CD4-positive, alpha-beta T cell (primary cell): ENCODE results near the gene SLCO2B1. TPM values are rescaled to one million over a fixed set of nuclear protein-coding genes. Genes with fewer than 3 reads are reported as not detected.

Source experiments
- ATAC-seq: fragments of 200-7000 bp; cut with Tn5 transposase; one replicate; pipeline ENCODE4 v1.10.0; 2022; ENCODE audit warnings: mild to moderate bottlenecking; ENCODE audit not compliant: poor library complexity
- CTCF ChIA-PET: fragments of 350-600 bp; sonication (Branson Sonifier 250); formaldehyde crosslinking; loops from one replicate; lab custom pipeline; 2021; ENCODE audit warnings: antibody characterized with exemption, inconsistent platforms; lab: Charles Lee
- POLR2A ChIA-PET: fragments of 350-600 bp; sonication (Branson Sonifier 250); formaldehyde crosslinking; loops from one replicate; lab custom pipeline; 2021; ENCODE audit warnings: antibody characterized with exemption, inconsistent platforms; lab: Charles Lee
- DNase-seq, 14 experiments: peaks; one replicate each; pipeline ENCODE4 v3.0.0-alpha.2; 2013 to 2020; ENCODE audit warnings: mixed read lengths in 2 of 14
- H3K27ac ChIP-seq, 2 donors: one replicate each; pipeline versions ENCODE4 v1.5.1 to v1.7.0; 2013; ENCODE audit warnings: low read length in 2 of 2, low read depth in 1 of 2, mild to moderate bottlenecking in 1 of 2
- H3K27me3 ChIP-seq, 2 experiments: 1 replicate in 1 of 2; 2 replicates in 1 of 2; pipeline versions ENCODE4 v1.6.1 to v1.7.0; 2013; ENCODE audit warnings: low read length in 2 of 2, control low read depth in 1 of 2, mild to moderate bottlenecking in 1 of 2, moderate library complexity in 1 of 2; ENCODE audit not compliant: insufficient read depth in 2 of 2, control insufficient read depth in 1 of 2
- H3K36me3 ChIP-seq: one replicate; pipeline ENCODE4 v1.6.1; 2013; ENCODE audit warnings: low read length, control low read depth; ENCODE audit not compliant: insufficient read depth
- H3K4me1 ChIP-seq: one replicate; pipeline ENCODE4 v1.6.1; 2013; ENCODE audit warnings: low read length, control low read depth; ENCODE audit not compliant: insufficient read depth
- H3K4me3 ChIP-seq: one replicate; pipeline ENCODE4 v1.5.1; 2013; ENCODE audit warnings: mild to moderate bottlenecking, low read length, moderate library complexity
- H3K9me3 ChIP-seq, 2 experiments: 1 replicate in 1 of 2; 2 replicates in 1 of 2; pipeline versions ENCODE4 v1.6.1 to v1.7.0; 2013; ENCODE audit warnings: low read length in 2 of 2, mild to moderate bottlenecking in 2 of 2, control low read depth in 1 of 2, moderate library complexity in 1 of 2; ENCODE audit not compliant: control insufficient read depth in 1 of 2, insufficient read depth in 1 of 2
- H3K27ac Mint-ChIP-seq: one replicate; pipeline ENCODE4 v1.8.0; 2020; ENCODE audit warnings: mixed read lengths
- H3K27me3 Mint-ChIP-seq: one replicate; pipeline ENCODE4 v1.8.0; 2021; ENCODE audit warnings: mixed read lengths
- H3K36me3 Mint-ChIP-seq: one replicate; pipeline ENCODE4 v1.8.0; 2021; ENCODE audit warnings: low read depth, mixed read lengths
- H3K4me1 Mint-ChIP-seq: one replicate; pipeline ENCODE4 v1.8.0; 2021; ENCODE audit warnings: low read depth, mixed read lengths
- H3K4me3 Mint-ChIP-seq: one replicate; pipeline ENCODE4 v1.8.0; 2020; ENCODE audit warnings: mild to moderate bottlenecking, mixed read lengths
- H3K9me3 Mint-ChIP-seq: one replicate; pipeline ENCODE4 v1.8.0; 2020; ENCODE audit warnings: mixed read lengths
- intact Hi-C, 2 experiments: fragments of 100-400 bp; cut with DNase I in 1 of 2; cut with micrococcal nuclease in 1 of 2; formaldehyde crosslinking; loops; one replicate each; pipeline versions ENCODE4 v1.15.1 to v1.9.0; 2023 to 2025; cut with DNase I, micrococcal nuclease
- total RNA-seq, 174 experiments: library from RNA in 2 of 174; stranded (reverse) in 2 of 174; gene quantifications; one replicate each; pipeline ENCODE4 v1.2.3 and lab custom pipeline; 2021 to 2026
- TF ChIP-seq, protein P1 (sequence below): fragments of 200-600 bp; IDR thresholded peaks from one replicate; pipeline ENCODE4 v1.8.0; 2022; ENCODE audit warnings: antibody characterized with exemption, mild to moderate bottlenecking

Gene SLCO2B1
- total RNA-seq, 2 experiments from 2014 or later, result not detected

- peaks cover 0 to 12% of the 10 kb centered on the region in 2 experiments for H3K27me3 ChIP-seq
- ChIA-PET POLR2A (no interaction called here), CTCF (interaction anchor here (0.9 to 2.5 kb wide), 2 partner anchors 36 to 72 kb away, joined by 3 to 9 read pairs; no protein-coding TSS in a partner anchor)
- H3K27ac ChIP-seq, result no peak overlapping the region
- no peaks in the 10 kb centered on the region for H3K4me1 ChIP-seq
- Mint-ChIP-seq H3K27me3 (peaks cover 38% of the 10 kb centered on the region), H3K36me3 (no peaks in the 10 kb centered on the region), H3K4me3 (no peak overlapping the region), H3K9me3 (no peaks in the 10 kb centered on the region), H3K27ac (no peak overlapping the region), H3K4me1 (no peaks in the 10 kb centered on the region)
- no peaks in the 10 kb centered on the region for H3K36me3 ChIP-seq
- H3K4me3 ChIP-seq, result no peak overlapping the region
- DNase-seq (no peak), ATAC-seq (no peak)
- intact Hi-C loops, result no loop called here
- TF ChIP-seq, protein P1, sequence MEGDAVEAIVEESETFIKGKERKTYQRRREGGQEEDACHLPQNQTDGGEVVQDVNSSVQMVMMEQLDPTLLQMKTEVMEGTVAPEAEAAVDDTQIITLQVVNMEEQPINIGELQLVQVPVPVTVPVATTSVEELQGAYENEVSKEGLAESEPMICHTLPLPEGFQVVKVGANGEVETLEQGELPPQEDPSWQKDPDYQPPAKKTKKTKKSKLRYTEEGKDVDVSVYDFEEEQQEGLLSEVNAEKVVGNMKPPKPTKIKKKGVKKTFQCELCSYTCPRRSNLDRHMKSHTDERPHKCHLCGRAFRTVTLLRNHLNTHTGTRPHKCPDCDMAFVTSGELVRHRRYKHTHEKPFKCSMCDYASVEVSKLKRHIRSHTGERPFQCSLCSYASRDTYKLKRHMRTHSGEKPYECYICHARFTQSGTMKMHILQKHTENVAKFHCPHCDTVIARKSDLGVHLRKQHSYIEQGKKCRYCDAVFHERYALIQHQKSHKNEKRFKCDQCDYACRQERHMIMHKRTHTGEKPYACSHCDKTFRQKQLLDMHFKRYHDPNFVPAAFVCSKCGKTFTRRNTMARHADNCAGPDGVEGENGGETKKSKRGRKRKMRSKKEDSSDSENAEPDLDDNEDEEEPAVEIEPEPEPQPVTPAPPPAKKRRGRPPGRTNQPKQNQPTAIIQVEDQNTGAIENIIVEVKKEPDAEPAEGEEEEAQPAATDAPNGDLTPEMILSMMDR, result no peak
- H3K9me3 ChIP-seq, result peaks cover 0 to 8% of the 10 kb centered on the region in 2 experiments
Observed at GRCh38 chr11:75212411-75212810, 61.5 kb downstream of the SLCO2B1 start.

DNA sequence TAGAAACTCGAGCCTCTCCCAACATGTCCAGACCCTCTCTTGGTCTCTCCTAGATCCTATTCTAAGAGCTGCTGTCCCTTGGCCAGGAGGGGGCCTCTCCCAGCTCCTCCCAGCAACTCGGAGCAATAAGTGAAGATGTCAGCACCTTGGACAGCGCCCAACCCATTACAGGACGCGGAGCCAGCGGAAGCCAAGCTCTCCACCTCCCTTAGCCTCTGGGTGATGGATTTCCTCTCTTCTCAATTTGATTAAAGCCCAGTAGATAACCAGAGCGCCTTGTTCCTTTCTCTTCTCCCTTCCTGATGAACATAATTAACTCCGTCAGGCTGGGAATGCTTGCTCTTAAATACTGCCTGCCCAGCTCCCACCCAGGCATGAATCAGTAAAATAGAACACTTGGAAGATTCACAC, 63.5 kb downstream of the SLCO2B1 start:
- Histone ChIP-seq H3K4me3 (no peak overlapping the region), H3K36me3 (no peaks in the 10 kb centered on the region), H3K27ac (no peak overlapping the region), H3K4me1 (no peaks in the 10 kb centered on the region), H3K9me3 (peaks cover 0 to 8% of the 10 kb centered on the region in 2 experiments), H3K27me3 (peaks cover 4 to 6% of the 10 kb centered on the region in 2 experiments)
- TF ChIP-seq, protein P1, result no peak
- Mint-ChIP-seq H3K9me3 (no peaks in the 10 kb centered on the region), H3K27me3 (peaks cover 52% of the 10 kb centered on the region), H3K36me3 (no peaks in the 10 kb centered on the region), H3K4me1 (no peaks in the 10 kb centered on the region), H3K27ac (no peak overlapping the region), H3K4me3 (no peak overlapping the region)
- ChIA-PET CTCF (interaction anchor here (1.0 to 2.5 kb wide), 6 partner anchors 9 to 74 kb away, joined by 3 to 9 read pairs (median 6); no protein-coding TSS in a partner anchor), POLR2A (no interaction called here)
- ATAC-seq, result peak; percentile 73
- intact Hi-C loops, result loop anchor here in 1 of 2 experiments (2.0 kb wide), 1 partner anchor 18 kb away; no protein-coding TSS in a partner anchor
- DNase-seq, result peak; percentile 61 to 84 (median 73)

DNA sequence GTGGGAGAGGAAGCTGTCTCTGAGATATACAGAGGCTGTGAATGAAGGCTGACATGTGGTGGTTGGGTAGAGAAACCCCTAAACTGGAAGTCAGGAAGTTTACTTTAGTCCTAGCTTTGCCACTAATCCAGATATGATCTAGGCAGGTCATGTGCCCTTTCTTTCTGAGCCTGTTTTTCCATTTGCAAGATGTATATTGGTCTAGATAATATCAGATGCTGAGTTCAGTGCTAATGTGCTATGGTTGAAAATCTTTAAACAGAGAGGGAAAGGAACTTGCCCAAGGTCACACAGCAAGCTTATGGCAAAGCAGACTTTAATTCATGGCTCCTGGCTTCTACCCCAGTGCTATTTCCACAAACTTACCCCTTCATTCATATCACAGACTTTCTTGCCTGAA, 63.9 kb downstream of the SLCO2B1 start:
- Mint-ChIP-seq H3K27ac (no peak overlapping the region), H3K9me3 (no peaks in the 10 kb centered on the region), H3K36me3 (no peaks in the 10 kb centered on the region), H3K27me3 (peaks cover 57% of the 10 kb centered on the region), H3K4me3 (no peak overlapping the region), H3K4me1 (no peaks in the 10 kb centered on the region)
- POLR2A ChIA-PET, result no interaction called here
- no peak overlapping the region for H3K4me3 ChIP-seq
- TF ChIP-seq, protein P1, result no peak
- no peaks in the 10 kb centered on the region for H3K4me1 ChIP-seq
- intact Hi-C loops, result loop anchor here in 1 of 2 experiments (2.0 kb wide), 1 partner anchor 18 kb away; no protein-coding TSS in a partner anchor
- no peak overlapping the region for H3K27ac ChIP-seq
- CTCF ChIA-PET, result interaction anchor here (1.0 to 2.5 kb wide), 6 partner anchors 9 to 74 kb away, joined by 3 to 9 read pairs (median 6); no protein-coding TSS in a partner anchor
- peaks cover 4 to 6% of the 10 kb centered on the region in 2 experiments for H3K27me3 ChIP-seq
- no peaks in the 10 kb centered on the region for H3K36me3 ChIP-seq
- ATAC-seq (no peak), DNase-seq (no peak)
- peaks cover 0 to 8% of the 10 kb centered on the region in 2 experiments for H3K9me3 ChIP-seq
